ENCODE measurements around the gene SLC12A4.
"Not testable (repeated sequence)": the region's sequence is repeated elsewhere in the genome, so short reads cannot be mapped to it uniquely, and the experiment has no call there.

SLC12A4 gene

GRCh38 chr16:67968400-67969253 lies at the start of gene SLC12A4:
SLC12A4 (minus strand) TSS chr16:67968637; CDS start chr16:67968553, 84 bp downstream.
- peak; percentile 76 for DNase-seq (ENCODE audit: low read depth)

- no peak for DNase-seq (ENCODE audit: low read depth)
Observed at GRCh38 chr16:68015681-68016080, 47.2 kb upstream of the SLC12A4 start, which contains the start of gene DPEP2NB. DPEP2NB (minus strand) TSS chr16:68015911; CDS start chr16:68015770, 141 bp downstream.

- no peak for DNase-seq (ENCODE audit: low read depth)
Observed at GRCh38 chr16:68013440-68013839, 45.0 kb upstream of the SLC12A4 start.

GRCh38 chr16:68009872-68010271 lies 41.4 kb upstream of the SLC12A4 start:
- DNase-seq (ENCODE audit: low read depth) = not testable (repeated sequence)

- no peak for DNase-seq (ENCODE audit: low read depth)
Observed at GRCh38 chr16:68009157-68009735, 40.8 kb upstream of the SLC12A4 start.

- no peak for DNase-seq (ENCODE audit: low read depth)
Observed at GRCh38 chr16:68005786-68006286, 37.4 kb upstream of the SLC12A4 start.

- DNase-seq (ENCODE audit: low read depth) = no peak
Observed at GRCh38 chr16:68005211-68005610, 36.8 kb upstream of the SLC12A4 start.

- no peak for DNase-seq (ENCODE audit: low read depth)
Observed at GRCh38 chr16:68003031-68003430, 34.6 kb upstream of the SLC12A4 start.

- DNase-seq (ENCODE audit: low read depth) = no peak
Observed at GRCh38 chr16:68000450-68000849, 32.0 kb upstream of the SLC12A4 start.

GRCh38 chr16:67999985-68000384 lies 31.5 kb upstream of the SLC12A4 start:
- no peak for DNase-seq (ENCODE audit: low read depth)

- DNase-seq (ENCODE audit: low read depth) = not testable (repeated sequence)
Observed at GRCh38 chr16:67998779-67999688, 30.6 kb upstream of the SLC12A4 start, which contains the start of gene DPEP2. DPEP2 (minus strand) TSS chr16:67999484; CDS start chr16:67993212, 6,272 bp downstream.

- not testable (repeated sequence) for DNase-seq (ENCODE audit: low read depth)
Observed at GRCh38 chr16:67998231-67998778, 29.9 kb upstream of the SLC12A4 start.

GRCh38 chr16:67996666-67997065 lies 28.2 kb upstream of the SLC12A4 start:
- no peak for DNase-seq (ENCODE audit: low read depth)

- DNase-seq (ENCODE audit: low read depth) = no peak
Observed at GRCh38 chr16:67995423-67995822, 27.0 kb upstream of the SLC12A4 start.

- not testable (repeated sequence) for DNase-seq (ENCODE audit: low read depth)
Observed at GRCh38 chr16:67994040-67994408, 25.6 kb upstream of the SLC12A4 start.

GRCh38 chr16:67993207-67994039 lies 25.0 kb upstream of the SLC12A4 start:
- peak; percentile 80 for DNase-seq (ENCODE audit: low read depth)

GRCh38 chr16:67992661-67993206 lies 24.3 kb upstream of the SLC12A4 start:
- no peak for DNase-seq (ENCODE audit: low read depth)

GRCh38 chr16:67990018-67990386 lies 21.6 kb upstream of the SLC12A4 start:
- no peak for DNase-seq (ENCODE audit: low read depth)

GRCh38 chr16:67989322-67990017 lies 21.0 kb upstream of the SLC12A4 start:
- DNase-seq (ENCODE audit: low read depth) = no peak

GRCh38 chr16:67988675-67989074 lies 20.2 kb upstream of the SLC12A4 start:
- no peak for DNase-seq (ENCODE audit: low read depth)

Data from stimulated activated CD8-positive, alpha-beta memory T cell treated with anti-CD3 and anti-CD28 coated beads, Interleukin-15, amount 100 ng/mL, for 24 hours (primary cell).